NCI-H2029 treated with DMSO at 0.1 percent for 48 hours (cell line): ENCODE data around the gene DSN1.

ENCODE experiments used
- DNase-seq: peaks from one replicate; lab custom pipeline; 2025; lab: John Stamatoyannopoulos, UW

The DSN1 gene

GRCh38 chr20:36795691-36796090, 22.1 kb upstream of the DSN1 start:
- no peak for DNase-seq

- no peak for DNase-seq
These were observed 20.5 kb upstream of the DSN1 start for GRCh38 chr20:36794116-36794474.

DNA sequence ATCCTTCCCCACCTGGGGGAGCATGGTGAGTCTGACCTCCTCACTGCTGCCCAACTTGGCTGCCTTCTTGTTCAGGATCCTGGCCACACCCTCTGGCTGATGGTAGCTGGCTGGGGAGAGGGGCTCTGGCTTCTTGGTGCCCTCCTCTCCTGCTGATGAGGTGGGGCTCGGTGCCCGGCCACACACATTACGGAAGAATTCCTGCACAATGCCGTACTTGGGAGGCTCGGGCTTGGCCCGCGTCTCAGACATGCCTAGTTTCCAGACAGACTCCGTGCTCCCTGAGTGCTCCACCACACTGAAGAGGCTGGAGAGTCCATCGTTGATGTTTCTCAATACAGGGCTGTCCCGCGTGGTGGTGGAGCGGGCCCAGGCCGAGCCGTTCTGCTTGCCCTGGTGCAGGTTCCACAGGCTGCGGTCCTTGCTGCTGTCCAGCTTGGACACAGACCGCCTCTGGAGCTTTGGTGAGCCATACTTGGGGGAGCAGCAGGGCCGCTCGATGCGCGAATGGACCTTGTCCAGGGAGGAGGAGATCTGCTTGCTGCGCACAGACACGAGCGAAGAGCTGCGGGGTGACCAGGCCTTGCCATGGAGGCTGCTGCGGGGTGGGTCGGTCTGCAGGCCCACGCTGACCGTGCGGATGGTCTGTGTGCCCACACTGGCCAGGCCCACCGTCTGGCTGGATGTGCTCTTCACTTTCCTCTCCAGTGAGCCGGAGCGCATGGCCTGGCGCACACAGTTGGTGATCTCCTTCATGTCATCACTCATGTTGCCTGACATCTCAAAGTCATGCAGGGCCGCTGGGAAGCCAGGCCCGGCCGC, 19.9 kb upstream of the DSN1 start:
- no peak for DNase-seq

DNA sequence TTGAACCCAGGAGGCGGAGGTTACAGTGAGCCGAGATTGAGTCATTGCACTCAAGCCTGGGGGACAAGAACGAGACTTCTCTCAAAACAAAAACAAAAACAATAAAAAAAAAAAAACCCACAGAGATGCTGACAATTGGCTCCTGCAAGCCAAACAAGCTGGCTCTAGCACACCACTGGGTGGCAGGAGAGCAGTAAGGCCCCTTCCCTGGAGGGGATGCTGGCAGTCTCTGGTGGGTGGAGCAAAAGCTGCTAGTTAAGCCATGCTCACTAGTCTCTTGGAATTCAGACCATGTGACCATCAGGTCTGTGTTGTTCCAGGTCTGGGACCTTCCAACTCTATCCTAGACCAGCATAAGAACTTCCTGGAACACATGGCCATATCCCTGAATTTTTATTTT, 18.9 kb upstream of the DSN1 start:
- DNase-seq: no peak

DNA sequence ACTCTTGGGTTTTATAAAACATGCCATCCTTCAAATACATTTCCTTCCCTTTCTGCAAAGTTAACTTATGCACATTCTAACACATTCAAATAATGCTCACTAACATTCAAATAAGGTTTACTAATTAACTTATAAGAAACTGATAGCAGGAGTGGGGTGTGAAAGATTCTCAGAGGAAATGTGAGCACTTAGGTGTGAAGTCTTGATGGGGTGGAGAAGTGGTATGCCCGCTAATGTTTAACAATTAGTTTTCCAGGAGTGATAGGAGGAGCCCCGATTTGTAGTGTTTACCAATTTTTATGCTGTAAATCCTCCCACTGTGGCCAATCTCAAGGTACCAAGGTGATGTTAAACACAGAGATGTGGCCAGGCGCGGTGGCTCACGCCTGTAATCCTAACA, 18.3 kb upstream of the DSN1 start:
- no peak for DNase-seq

DNA sequence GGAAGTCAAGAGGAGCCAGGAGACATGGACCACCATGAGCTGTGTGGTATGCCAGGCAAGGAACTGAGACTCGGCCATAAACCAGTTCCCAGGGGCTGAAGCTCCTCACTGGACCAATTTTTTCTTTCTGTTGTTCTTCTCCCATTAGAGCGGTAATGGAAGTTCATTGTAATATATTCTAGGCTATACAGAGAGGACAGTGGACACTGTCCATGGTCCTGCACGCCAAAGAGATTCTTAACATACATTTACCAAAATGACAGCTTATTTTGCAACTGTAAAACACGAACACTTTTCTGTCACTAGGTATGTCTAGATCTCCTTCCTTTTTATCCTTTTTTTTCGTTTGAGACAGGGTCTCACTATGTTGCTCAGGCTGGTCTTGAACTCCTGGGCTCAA, 13.1 kb upstream of the DSN1 start:
- no peak for DNase-seq

DNA sequence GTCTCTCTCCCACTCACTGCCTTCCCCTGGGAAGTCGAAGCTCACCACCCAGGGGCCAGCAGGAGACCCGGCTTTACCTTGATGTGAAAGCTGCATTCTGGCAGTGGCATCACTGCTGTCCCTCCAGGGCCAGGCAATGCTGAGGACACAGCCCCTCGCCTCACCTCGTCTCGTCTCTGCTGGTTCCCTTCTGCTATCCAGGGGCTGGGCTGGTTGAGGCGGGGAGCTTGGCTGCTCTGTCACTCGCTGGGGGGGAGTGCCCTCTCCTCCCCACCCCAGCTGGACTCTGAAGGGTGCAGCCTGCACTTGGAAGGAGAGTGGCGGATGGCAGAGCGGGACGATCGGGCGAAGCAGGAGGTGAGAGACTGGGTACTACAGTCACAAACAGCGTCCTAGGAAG, 12.7 kb upstream of the DSN1 start:
- no peak for DNase-seq

DNA sequence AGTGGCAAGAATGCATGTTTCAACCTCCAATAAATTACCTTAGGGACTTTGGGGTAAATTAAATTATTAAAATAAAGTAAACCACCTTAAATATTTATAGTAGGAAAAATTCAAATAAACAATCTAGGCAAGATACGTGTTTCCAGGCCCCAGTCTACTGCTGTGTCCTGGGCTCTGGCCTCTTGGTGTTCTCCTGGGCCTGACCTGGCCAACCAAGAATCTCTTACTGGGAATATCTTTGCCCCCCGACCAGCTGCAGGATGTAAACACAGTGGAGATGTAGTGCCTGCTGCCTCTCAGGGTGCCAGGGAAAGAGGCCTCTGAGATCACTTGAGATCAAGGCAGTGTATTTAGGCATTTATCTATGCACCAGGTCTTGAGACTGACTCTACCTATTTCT, 11.7 kb upstream of the DSN1 start:
- no peak for DNase-seq

DNA sequence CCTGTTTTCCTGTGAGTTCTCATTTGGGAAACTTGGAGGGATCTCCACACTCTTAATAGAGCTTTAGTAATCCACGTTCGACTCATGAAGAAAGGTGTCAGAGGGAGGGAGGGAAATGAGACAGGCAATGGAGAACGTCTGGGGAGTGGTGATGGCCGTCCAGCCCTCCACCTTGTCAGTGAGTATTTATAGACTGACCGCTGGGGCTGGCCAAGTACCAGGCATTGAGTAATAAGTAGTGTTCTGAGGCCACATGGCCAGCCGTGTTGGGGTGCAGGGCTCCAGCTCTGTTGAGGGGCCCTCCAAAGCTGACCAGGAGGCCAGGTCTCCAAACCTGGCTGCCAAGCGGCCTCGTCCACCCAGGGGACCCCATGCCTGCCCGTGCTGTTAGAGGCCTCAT, 11.3 kb upstream of the DSN1 start:
- no peak for DNase-seq

- DNase-seq: no peak
These were observed 10.6 kb upstream of the DSN1 start for GRCh38 chr20:36784116-36784515.

- DNase-seq: no peak
These were observed 6.1 kb upstream of the DSN1 start for GRCh38 chr20:36779656-36780025.

- no peak for DNase-seq
These were observed 5.5 kb upstream of the DSN1 start for GRCh38 chr20:36778831-36779655.

GRCh38 chr20:36777576-36777975, 4.0 kb upstream of the DSN1 start:
- no peak for DNase-seq

GRCh38 chr20:36777167-36777566, 3.6 kb upstream of the DSN1 start:
- DNase-seq: no peak

DNA sequence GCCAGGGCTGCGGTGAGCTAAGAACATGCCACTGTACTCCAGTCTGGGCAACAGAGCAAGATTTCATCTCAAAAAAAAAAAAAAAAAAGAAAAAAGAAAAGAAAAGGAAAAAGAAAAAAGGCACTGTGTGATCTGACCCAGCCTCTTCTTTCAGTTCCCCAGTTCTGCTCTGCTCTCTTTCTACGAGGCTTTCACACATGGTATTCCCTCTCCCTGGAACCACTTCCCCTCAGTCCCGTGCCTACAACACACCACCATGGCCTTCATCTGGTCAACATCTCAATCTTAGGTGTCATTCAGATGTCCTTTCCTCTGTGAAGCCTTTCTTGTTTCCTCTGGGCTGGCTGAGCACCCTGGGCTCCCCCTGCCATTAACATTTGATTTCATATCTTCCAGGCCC, 2.3 kb upstream of the DSN1 start:
- no peak for DNase-seq

- no peak for DNase-seq
These were observed 1.6 kb upstream of the DSN1 start for GRCh38 chr20:36775196-36775595.

DNA sequence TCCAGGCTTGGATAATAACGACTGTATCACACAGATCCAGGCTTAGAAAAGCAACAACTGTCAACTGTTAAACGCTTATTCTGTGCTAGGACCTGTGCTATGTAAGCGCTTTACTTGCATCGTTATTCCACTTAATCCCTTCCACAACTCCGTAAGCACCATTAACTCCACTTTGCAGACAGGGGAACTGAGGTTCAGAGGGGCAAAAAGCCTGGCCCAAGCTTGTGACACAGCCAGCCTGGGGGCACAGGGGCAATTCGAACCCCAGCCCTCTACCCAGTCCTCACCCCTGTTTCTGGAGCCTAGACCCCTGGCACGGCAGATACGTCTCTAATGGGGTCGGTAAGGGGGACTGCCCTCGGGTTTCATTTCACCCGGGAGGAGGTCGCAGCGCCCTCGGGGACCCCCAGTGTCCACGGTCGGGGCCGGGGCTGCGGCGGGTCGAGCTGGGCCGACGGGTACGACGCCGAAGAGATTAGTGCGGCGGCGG, 411 bp downstream of the DSN1 start:
- no peak for DNase-seq

- DNase-seq: no peak
These were observed 2.9 kb downstream of the DSN1 start for GRCh38 chr20:36770680-36771079.

GRCh38 chr20:36768768-36769430, 4.7 kb downstream of the DSN1 start:
- DNase-seq: no peak

- no peak for DNase-seq
These were observed 12.4 kb downstream of the DSN1 start for GRCh38 chr20:36761125-36761524.

DNA sequence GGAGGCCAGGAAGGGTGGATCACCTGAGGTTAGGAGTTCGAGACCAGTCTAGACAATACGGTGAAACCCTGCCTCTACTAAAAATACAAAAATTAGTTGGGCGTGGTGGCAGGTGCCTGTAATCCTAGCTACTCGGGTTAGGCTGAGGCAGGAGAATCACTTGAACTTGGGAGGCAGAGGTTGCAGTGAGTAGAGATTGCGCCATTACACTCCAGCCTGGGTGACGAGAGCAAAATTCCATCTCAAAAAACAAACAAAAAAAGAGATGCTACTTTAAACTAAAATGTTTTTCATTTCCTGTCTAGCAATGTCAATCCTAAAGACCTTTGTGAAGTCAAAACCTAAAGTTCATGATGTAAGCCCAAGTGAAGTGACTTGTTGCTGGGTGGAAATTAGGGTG, 12.9 kb downstream of the DSN1 start:
- DNase-seq: no peak

DNA sequence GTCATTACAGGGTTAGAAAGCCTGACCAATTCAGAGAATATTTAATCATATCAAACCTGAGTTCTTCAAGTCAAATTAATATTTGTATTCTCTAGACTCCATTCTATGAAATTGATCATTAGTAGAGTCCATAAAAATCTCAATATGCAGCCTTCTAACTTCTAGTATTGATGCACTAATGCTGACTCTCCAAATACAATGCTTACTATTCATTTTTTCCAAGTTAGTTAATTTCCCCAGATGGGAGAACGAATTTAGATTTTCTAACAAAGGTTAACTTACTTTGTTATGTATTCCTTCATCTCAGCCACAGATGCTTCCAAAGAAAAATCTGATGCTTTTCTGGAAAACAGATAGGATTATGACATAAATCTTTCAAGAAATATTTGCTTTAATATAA, 15.3 kb downstream of the DSN1 start:
- DNase-seq: no peak

DNA sequence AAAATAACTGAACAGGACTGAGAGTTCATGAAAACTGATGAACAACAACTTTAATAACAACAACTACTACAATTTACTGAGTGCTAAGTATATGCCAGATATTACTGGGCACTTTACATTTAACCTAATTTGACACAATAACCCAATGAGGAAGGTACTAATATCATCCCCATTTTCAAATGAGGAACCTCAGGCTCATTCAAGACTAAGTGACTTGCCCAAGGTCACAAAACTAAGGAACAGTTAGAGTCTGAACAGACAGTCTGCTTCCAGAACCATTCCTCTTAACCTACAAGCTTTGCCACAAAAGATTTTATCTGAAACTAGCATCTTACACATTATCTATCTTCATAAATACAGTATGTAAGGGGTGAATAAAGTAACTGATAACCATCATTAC, 17.1 kb downstream of the DSN1 start:
- DNase-seq: no peak
